H1 (cell line): ENCODE data around the gene TRIM9. TPM values are rescaled to one million over a fixed set of nuclear protein-coding genes. Genes with fewer than 3 reads are reported as not detected.
A peak's percentile ranks its signal among the peaks of the same experiment; 100 is the strongest.

Source experiments
- CTCF ChIA-PET: fragments of 300-600 bp; sonication (Branson Sonifier 250); formaldehyde crosslinking; loops from one replicate; lab custom pipeline; 2021; ENCODE audit not compliant: partially characterized antibody; lab: Charles Lee
- POLR2A ChIA-PET: fragments of 300-600 bp; sonication (Branson Sonifier 250); formaldehyde crosslinking; loops from one replicate; lab custom pipeline; 2021; ENCODE audit warnings: inconsistent platforms; ENCODE audit not compliant: partially characterized antibody; lab: Charles Lee
- DNase-seq, 2 experiments: peaks; one replicate each; pipeline versions ENCODE4 v3.0.0 to v3.0.0-alpha.2; 2010 to 2022; ENCODE audit warnings: low spot score in 2 of 2, low read depth in 1 of 2, mixed read lengths in 1 of 2
- FAIRE-seq: peaks from 2 replicates; lab custom pipeline; 2011; peaks lifted over from hg19 to GRCh38; lab: Jason Lieb, UNC
- H2AFZ ChIP-seq: 2 replicates; pipeline ENCODE4 v1.8.1; 2012; ENCODE audit warnings: low read length, inconsistent platforms
- H2AK5ac ChIP-seq: 2 replicates; pipeline ENCODE4 v1.6.1; 2013; ENCODE audit warnings: low read depth, low read length
- H2BK120ac ChIP-seq: replicated peaks from 2 replicates; pipeline ENCODE3; 2013; ENCODE audit warnings: low read depth, low read length, inconsistent platforms
- H2BK12ac ChIP-seq: 2 replicates; pipeline ENCODE4 v1.6.1; 2013; ENCODE audit warnings: low read depth, low read length
- H2BK15ac ChIP-seq: 2 replicates; pipeline ENCODE4 v1.6.1; 2013; ENCODE audit warnings: low read length
- H2BK20ac ChIP-seq: 2 replicates; pipeline ENCODE4 v1.6.1; 2013; ENCODE audit warnings: low read length
- H2BK5ac ChIP-seq: 2 replicates; pipeline ENCODE4 v1.6.1; 2013; ENCODE audit warnings: low read depth, low read length
- H3K14ac ChIP-seq: 2 replicates; pipeline ENCODE4 v1.6.1; 2013; ENCODE audit warnings: inconsistent platforms; ENCODE audit not compliant: insufficient read length
- H3K18ac ChIP-seq: 2 replicates; pipeline ENCODE4 v1.6.1; 2013; ENCODE audit warnings: low read length; ENCODE audit errors: extremely low read depth
- H3K23ac ChIP-seq: 2 replicates; pipeline ENCODE4 v1.6.1; 2013; ENCODE audit warnings: inconsistent platforms; ENCODE audit not compliant: insufficient read length
- H3K23me2 ChIP-seq: 2 replicates; pipeline ENCODE4 v1.6.1; 2013; ENCODE audit warnings: low read depth, low read length
- H3K27ac ChIP-seq: 2 replicates; pipeline ENCODE4 v1.6.1; 2011; ENCODE audit warnings: low read depth, low read length, inconsistent platforms
- H3K27me3 ChIP-seq, 4 experiments: replicated peaks in 1 of 4; 1 replicate in 1 of 4; 2 replicates in 3 of 4; pipeline versions ENCODE4 v1.6.1 to v1.8.1; 2011 to 2013; ENCODE audit warnings: low read length in 3 of 4, mild to moderate bottlenecking in 3 of 4, inconsistent platforms in 2 of 4, mixed read lengths in 2 of 4, moderate library complexity in 1 of 4; ENCODE audit not compliant: control insufficient read depth in 3 of 4, insufficient read depth in 3 of 4; ENCODE audit errors: extremely low read depth in 1 of 4
- H3K36me3 ChIP-seq, 4 experiments: 2 replicates each; pipeline versions ENCODE4 v1.6.1 to v1.8.1; 2011 to 2013; ENCODE audit warnings: mild to moderate bottlenecking in 4 of 4, low read length in 3 of 4, moderate library complexity in 2 of 4, control low read depth in 1 of 4, inconsistent platforms in 1 of 4; ENCODE audit not compliant: insufficient read depth in 4 of 4, control insufficient read depth in 2 of 4
- H3K4ac ChIP-seq: replicated peaks from 2 replicates; pipeline ENCODE3; 2013; ENCODE audit warnings: low read length, low read depth, mixed read lengths, inconsistent platforms; ENCODE audit not compliant: insufficient read length
- H3K4me1 ChIP-seq, 4 experiments: replicated peaks in 1 of 4; 1 replicate in 1 of 4; 2 replicates in 3 of 4; pipeline versions ENCODE4 v1.6.1 to v1.8.1; 2011 to 2013; ENCODE audit warnings: low read length in 3 of 4, inconsistent platforms in 2 of 4, mixed read lengths in 1 of 4; ENCODE audit not compliant: insufficient read depth in 4 of 4, control insufficient read depth in 3 of 4
- H3K4me2 ChIP-seq, 2 experiments: 2 replicates each; pipeline versions ENCODE4 v1.6.1 to v1.8.1; 2011 to 2013; ENCODE audit warnings: low read depth in 2 of 2, low read length in 2 of 2, control low read depth in 1 of 2, inconsistent platforms in 1 of 2, mild to moderate bottlenecking in 1 of 2; ENCODE audit not compliant: insufficient read depth in 1 of 2
- H3K4me3 ChIP-seq, 4 experiments: fragments of 200-600, 300-600 bp in 1 of 4; sonication (generic), shearing (Covaris generic), sonication (Bioruptor Twin) in 1 of 4; 2 replicates each; pipeline versions ENCODE4 v1.5.1 to v1.8.1; 2011 to 2016; ENCODE audit warnings: low read length in 4 of 4, low read depth in 3 of 4, control low read depth in 2 of 4, inconsistent platforms in 2 of 4, mild to moderate bottlenecking in 2 of 4, mixed read lengths in 1 of 4, moderate library complexity in 1 of 4; ENCODE audit not compliant: insufficient read depth in 2 of 4; ENCODE audit errors: extremely low read depth in 1 of 4
- H3K56ac ChIP-seq: replicated peaks from 2 replicates; pipeline ENCODE3; 2013; ENCODE audit warnings: low read depth, mild to moderate bottlenecking, mixed read lengths, low read length, inconsistent platforms; ENCODE audit not compliant: insufficient read length
- H3K79me1 ChIP-seq: 2 replicates; pipeline ENCODE4 v1.6.1; 2013; ENCODE audit warnings: low read depth, low read length, control low read depth
- H3K79me2 ChIP-seq, 2 experiments: 2 replicates each; pipeline versions ENCODE4 v1.6.1 to v1.8.1; 2012 to 2013; ENCODE audit warnings: low read length in 2 of 2, mild to moderate bottlenecking in 2 of 2, inconsistent platforms in 1 of 2; ENCODE audit not compliant: insufficient read depth in 2 of 2, control insufficient read depth in 1 of 2
- H3K9ac ChIP-seq, 4 experiments: replicated peaks in 1 of 4; 1 replicate in 1 of 4; 2 replicates in 3 of 4; pipeline versions ENCODE4 v1.6.1 to v1.8.1; 2011 to 2013; ENCODE audit warnings: low read depth in 3 of 4, low read length in 3 of 4, control low read depth in 2 of 4, mild to moderate bottlenecking in 2 of 4, moderate library complexity in 2 of 4, inconsistent platforms in 1 of 4; ENCODE audit errors: extremely low read depth in 1 of 4
- H3K9me3 ChIP-seq, 2 experiments: 2 replicates each; pipeline versions ENCODE4 v1.6.1 to v1.8.1; 2012 to 2013; ENCODE audit warnings: mild to moderate bottlenecking in 2 of 2, moderate library complexity in 2 of 2, control low read depth in 1 of 2, inconsistent platforms in 1 of 2, low read depth in 1 of 2, low read length in 1 of 2, mixed read lengths in 1 of 2; ENCODE audit not compliant: insufficient read depth in 2 of 2
- H4K20me1 ChIP-seq, 2 experiments: replicated peaks in 1 of 2; 2 replicates each; pipeline versions ENCODE3 to v1.8.1; 2011 to 2013; ENCODE audit warnings: inconsistent platforms in 2 of 2, low read length in 2 of 2, mild to moderate bottlenecking in 1 of 2; ENCODE audit not compliant: insufficient read depth in 2 of 2, control insufficient read depth in 1 of 2
- H4K5ac ChIP-seq: 2 replicates; pipeline ENCODE4 v1.6.1; 2013; ENCODE audit warnings: low read length, low read depth, mixed read lengths, inconsistent platforms; ENCODE audit not compliant: insufficient read length
- H4K8ac ChIP-seq: 2 replicates; pipeline ENCODE4 v1.8.0; 2013; ENCODE audit warnings: mild to moderate bottlenecking, moderate library complexity, low read length, inconsistent platforms; ENCODE audit not compliant: insufficient read depth; ENCODE audit errors: extremely low read depth
- H4K91ac ChIP-seq: replicated peaks from 2 replicates; pipeline ENCODE3; 2013; ENCODE audit warnings: low read length, mixed read lengths, inconsistent platforms; ENCODE audit not compliant: insufficient read length
- CBX5 ChIP-seq: fragments of 300-800, 300-1000 bp; sonication (generic); IDR thresholded peaks from 2 replicates; pipeline ENCODE4 v1.7.1; 2016; ENCODE audit warnings: antibody characterized with exemption, low read length, low read depth
- E2F6 ChIP-seq: IDR thresholded peaks from 2 replicates; pipeline ENCODE4 v1.6.1; 2012; ENCODE audit warnings: inconsistent platforms
- EZH2 ChIP-seq: fragments of 200-600 bp; sonication (generic); IDR thresholded peaks from 2 replicates; pipeline ENCODE4 v1.7.1; 2012; ENCODE audit warnings: low read depth, mild to moderate bottlenecking, moderate library complexity, low read length, inconsistent platforms; ENCODE audit not compliant: severe bottlenecking
- MAX ChIP-seq: IDR thresholded peaks from 2 replicates; pipeline ENCODE4 v1.6.1; 2012; ENCODE audit warnings: inconsistent platforms
- RNF2 ChIP-seq: fragments of 200-900, 300-1000 bp; sonication (generic); IDR thresholded peaks from 2 replicates; pipeline ENCODE4 v1.7.1; 2016; ENCODE audit warnings: borderline replicate concordance, low read depth, mild to moderate bottlenecking, antibody characterized with exemption, low read length; ENCODE audit not compliant: poor library complexity, severe bottlenecking; ENCODE audit errors: missing control alignments
- SRF ChIP-seq: IDR thresholded peaks from 2 replicates; pipeline ENCODE4 v1.6.1; 2011; ENCODE audit warnings: mild to moderate bottlenecking, low read depth, low read length, moderate library complexity
- SUZ12 ChIP-seq: fragments of 200-600 bp; sonication (generic); IDR thresholded peaks from 2 replicates; pipeline ENCODE4 v1.6.1; 2012; ENCODE audit warnings: mild to moderate bottlenecking, inconsistent platforms, low read length, moderate library complexity, mixed read lengths
- WGBS, 2 experiments: shearing (Covaris generic) in 1 of 2; methylation state at CpG; one replicate each; pipeline versions ENCODE4 v1.1.6 to v1.1.7; 2013 to 2015; ENCODE audit warnings: low lambda C conversion rate in 2 of 2, mixed read lengths in 2 of 2, inconsistent platforms in 1 of 2, low coverage in 1 of 2, missing lambda C conversion rate in 1 of 2; ENCODE audit not compliant: insufficient replicate concordance in 2 of 2, insufficient coverage in 1 of 2, insufficient read length in 1 of 2; ENCODE audit errors: extremely low coverage in 1 of 2, missing lambda C conversion rate in 1 of 2; 5-methylcytosine and 5-hydroxymethylcytosine counted together
- polyA plus RNA-seq, 7 experiments: library from polyadenylated mRNA; depleted of rRNA in 3 of 7; stranded (reverse) in 5 of 7; unstranded in 2 of 7; fragments of >200 nt in 5 of 7; fragments of 200-250 nt in 2 of 7; gene quantifications; 1 replicate in 5 of 7; 2 replicates in 1 of 7; 4 replicates in 1 of 7; pipeline versions ENCODE4 v1.2.1 to v1.2.3, GENCODE V29; 2011 to 2013; ENCODE audit warnings: missing spikeins in 2 of 7, mixed read lengths in 2 of 7
- total RNA-seq: library from RNA; stranded (reverse); fragmentation: NEBNext Ultra II Directional; extraction: Animal tissue kit (Norgen Biotek cat#: 25700); gene quantifications from 2 replicates; pipeline ENCODE4 v1.2.1, GENCODE V29; 2021

TRIM9 gene
- total and polyA plus RNA-seq, 2 of the 8 experiments (the other 6 are each of a cell fraction or from before 2014, with no cell fraction given) = 2.7 to 5.4 TPM

GRCh38 chr14:51094282-51094821 is 553 bp downstream of the TRIM9 start:
- Histone ChIP-seq H3K23me2 (peaks cover 23% of the 10 kb centered on the region; the same call in 1 of the 2 replicates), H4K8ac (peak overlapping the region; percentile 82; the same call in 1 of the 2 replicates), H3K23ac (no peak overlapping the region), H4K91ac (no peak overlapping the region), H2BK120ac (no peak overlapping the region), H3K4me3 (peak overlapping the region; percentile 44 to 75 (median 64)), H3K9me3 (no peaks in the 10 kb centered on the region), H3K56ac (no peak overlapping the region), H2BK5ac (no peak overlapping the region), H4K5ac (no peak overlapping the region), H2AFZ (no peak overlapping the region), H3K27ac (no peak overlapping the region), H3K18ac (no peak overlapping the region), H2BK12ac (no peak overlapping the region), H4K20me1 (peaks cover 3 to 5% of the 10 kb centered on the region in 2 experiments), H3K27me3 (peaks cover 19 to 46% (median 28%) of the 10 kb centered on the region in 4 experiments), H3K79me2 (no peaks in the 10 kb centered on the region), H3K4me1 (peaks cover 0 to 21% (median 9%) of the 10 kb centered on the region in 4 experiments; a peak in 6 of 7 replicates), H3K4ac (no peak overlapping the region), H3K9ac (no peak overlapping the region), H2BK20ac (no peak overlapping the region), H3K14ac (no peak overlapping the region), H2AK5ac (no peak overlapping the region), H3K4me2 (peak overlapping the region; percentile 86 to 96), H3K36me3 (no peaks in the 10 kb centered on the region), H3K79me1 (no peaks in the 10 kb centered on the region), H2BK15ac (peak overlapping the region; percentile 9; the same call in 1 of the 2 replicates)
- ChIA-PET POLR2A (interaction anchor here (0.6 to 1.4 kb wide), 2 partner anchors 10 to 920 kb away, joined by 3 to 8 read pairs; no protein-coding TSS in a partner anchor), CTCF (interaction anchor here (0.7 to 3.0 kb wide), 10 partner anchors 9 to 921 kb away, joined by 3 to 7 read pairs (median 4); no protein-coding TSS in a partner anchor)
- no peak for TF ChIP-seq CBX5
- TF ChIP-seq E2F6 = peak; percentile 17; the same call in 1 of the 2 replicates
- TF ChIP-seq RNF2 = peak; percentile 37
- peak; percentile 23; the same call in 1 of the 2 replicates for TF ChIP-seq MAX
- peak; percentile 74; the same call in 1 of the 2 replicates for TF ChIP-seq SUZ12
- TF ChIP-seq EZH2 = peak; percentile 72
- TF ChIP-seq SRF = no peak
- FAIRE-seq (no peak), DNase-seq (peak in 1 of 2 experiments; percentile 68)
- WGBS, 2 experiments = 3% methylated on average over 35 of the region's 46 CpGs; no CpG with 5 or more reads in 1 of the 2 experiments
